Ishikawa (cell line): ENCODE results near the gene BTNL9.

Experiments
- CEBPB ChIP-seq: IDR thresholded peaks from 2 replicates; pipeline ENCODE4 v1.6.1; 2012
- CREB1 ChIP-seq: IDR thresholded peaks from 2 replicates; pipeline ENCODE4 v1.6.1; 2012; ENCODE audit warnings: low read depth
- EGR1 ChIP-seq: IDR thresholded peaks from 2 replicates; pipeline ENCODE4 v1.6.1; 2012
- EP300 ChIP-seq: IDR thresholded peaks from 2 replicates; pipeline ENCODE4 v1.6.1; 2012; ENCODE audit warnings: borderline replicate concordance
- RAD21 ChIP-seq: IDR thresholded peaks from 2 replicates; pipeline ENCODE4 v1.6.1; 2012; ENCODE audit warnings: low read depth
- TAF1 ChIP-seq: IDR thresholded peaks from 2 replicates; pipeline ENCODE4 v1.6.1; 2012; ENCODE audit warnings: low read depth, mild to moderate bottlenecking
- TCF12 ChIP-seq: IDR thresholded peaks from 2 replicates; pipeline ENCODE4 v1.6.1; 2012; ENCODE audit warnings: low read depth
- TEAD4 ChIP-seq: IDR thresholded peaks from 2 replicates; pipeline ENCODE4 v1.6.1; 2012
- YY1 ChIP-seq: IDR thresholded peaks from 2 replicates; pipeline ENCODE4 v1.6.1; 2012; ENCODE audit warnings: low read depth
- ZBTB7A ChIP-seq: IDR thresholded peaks from 2 replicates; pipeline ENCODE4 v1.6.1; 2012; ENCODE audit warnings: low read depth
- TF ChIP-seq, protein P1 (sequence below): IDR thresholded peaks from 2 replicates; pipeline ENCODE4 v1.6.1; 2012
- TF ChIP-seq, protein P2 (sequence below): IDR thresholded peaks from 2 replicates; pipeline ENCODE4 v1.6.1; 2012; ENCODE audit warnings: low read depth, mild to moderate bottlenecking
- TF ChIP-seq, protein P3 (sequence below): IDR thresholded peaks from 2 replicates; pipeline ENCODE4 v1.6.1; 2012

DNA sequence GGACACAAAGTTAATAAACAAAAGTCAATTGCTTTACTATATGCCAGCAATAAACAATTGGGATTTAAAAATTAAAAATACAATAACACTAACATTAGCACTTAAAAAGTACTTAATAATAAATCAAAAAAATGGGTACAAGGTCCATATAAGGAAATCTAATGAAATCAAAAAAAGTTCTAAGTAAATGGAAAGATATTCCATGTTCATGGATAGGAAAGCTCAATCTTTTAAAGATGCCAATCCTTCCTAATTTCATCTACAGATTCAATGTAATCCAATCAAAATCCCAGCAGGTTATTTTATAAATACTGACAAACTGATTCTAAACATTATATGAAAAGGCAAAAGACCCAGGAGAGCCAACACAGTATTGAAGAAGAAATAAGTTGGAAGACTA, 41.9 kb downstream of the BTNL9 start:
- TF ChIP-seq CREB1 (no peak), ZBTB7A (no peak), EGR1 (no peak), TCF12 (no peak), EP300 (no peak), RAD21 (no peak), TAF1 (no peak), YY1 (no peak), TEAD4 (no peak), CEBPB (no peak)
- TF ChIP-seq, protein P1, sequence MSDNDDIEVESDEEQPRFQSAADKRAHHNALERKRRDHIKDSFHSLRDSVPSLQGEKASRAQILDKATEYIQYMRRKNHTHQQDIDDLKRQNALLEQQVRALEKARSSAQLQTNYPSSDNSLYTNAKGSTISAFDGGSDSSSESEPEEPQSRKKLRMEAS: no peak
- TF ChIP-seq, protein P2, sequence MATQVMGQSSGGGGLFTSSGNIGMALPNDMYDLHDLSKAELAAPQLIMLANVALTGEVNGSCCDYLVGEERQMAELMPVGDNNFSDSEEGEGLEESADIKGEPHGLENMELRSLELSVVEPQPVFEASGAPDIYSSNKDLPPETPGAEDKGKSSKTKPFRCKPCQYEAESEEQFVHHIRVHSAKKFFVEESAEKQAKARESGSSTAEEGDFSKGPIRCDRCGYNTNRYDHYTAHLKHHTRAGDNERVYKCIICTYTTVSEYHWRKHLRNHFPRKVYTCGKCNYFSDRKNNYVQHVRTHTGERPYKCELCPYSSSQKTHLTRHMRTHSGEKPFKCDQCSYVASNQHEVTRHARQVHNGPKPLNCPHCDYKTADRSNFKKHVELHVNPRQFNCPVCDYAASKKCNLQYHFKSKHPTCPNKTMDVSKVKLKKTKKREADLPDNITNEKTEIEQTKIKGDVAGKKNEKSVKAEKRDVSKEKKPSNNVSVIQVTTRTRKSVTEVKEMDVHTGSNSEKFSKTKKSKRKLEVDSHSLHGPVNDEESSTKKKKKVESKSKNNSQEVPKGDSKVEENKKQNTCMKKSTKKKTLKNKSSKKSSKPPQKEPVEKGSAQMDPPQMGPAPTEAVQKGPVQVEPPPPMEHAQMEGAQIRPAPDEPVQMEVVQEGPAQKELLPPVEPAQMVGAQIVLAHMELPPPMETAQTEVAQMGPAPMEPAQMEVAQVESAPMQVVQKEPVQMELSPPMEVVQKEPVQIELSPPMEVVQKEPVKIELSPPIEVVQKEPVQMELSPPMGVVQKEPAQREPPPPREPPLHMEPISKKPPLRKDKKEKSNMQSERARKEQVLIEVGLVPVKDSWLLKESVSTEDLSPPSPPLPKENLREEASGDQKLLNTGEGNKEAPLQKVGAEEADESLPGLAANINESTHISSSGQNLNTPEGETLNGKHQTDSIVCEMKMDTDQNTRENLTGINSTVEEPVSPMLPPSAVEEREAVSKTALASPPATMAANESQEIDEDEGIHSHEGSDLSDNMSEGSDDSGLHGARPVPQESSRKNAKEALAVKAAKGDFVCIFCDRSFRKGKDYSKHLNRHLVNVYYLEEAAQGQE: no peak
- TF ChIP-seq, protein P3, sequence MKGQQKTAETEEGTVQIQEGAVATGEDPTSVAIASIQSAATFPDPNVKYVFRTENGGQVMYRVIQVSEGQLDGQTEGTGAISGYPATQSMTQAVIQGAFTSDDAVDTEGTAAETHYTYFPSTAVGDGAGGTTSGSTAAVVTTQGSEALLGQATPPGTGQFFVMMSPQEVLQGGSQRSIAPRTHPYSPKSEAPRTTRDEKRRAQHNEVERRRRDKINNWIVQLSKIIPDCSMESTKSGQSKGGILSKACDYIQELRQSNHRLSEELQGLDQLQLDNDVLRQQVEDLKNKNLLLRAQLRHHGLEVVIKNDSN: no peak
